Measurements from ENCODE around the gene TNK1.

Gene TNK1

GRCh38 chr17:7343250-7343649 lies 37.6 kb upstream of the TNK1 start:
- peaks cover 0 to 10% (median 8%) of the 10 kb centered on the region in 5 donors for H3K27me3 ChIP-seq (ENCODE audit: control insufficient read depth in 5 of 5, insufficient read depth in 4 of 5, low read length in 5 of 5)
- no peak overlapping the region for H3K4me3 ChIP-seq (ENCODE audit: low read depth in 1 of 5, low read length in 5 of 5)
- peak overlapping the region in 1 of 5 donors; percentile 68 for H3K9ac ChIP-seq (ENCODE audit: low read length in 5 of 5)
- H3K27ac ChIP-seq (ENCODE audit: low read depth, low read length): no peak overlapping the region
- H3K9me3 ChIP-seq (ENCODE audit: control insufficient read depth in 5 of 5, low read length in 5 of 5): no peaks in the 10 kb centered on the region
- peaks cover 0 to 4% (median 0%) of the 10 kb centered on the region in 5 donors for H3K4me1 ChIP-seq (ENCODE audit: control insufficient read depth in 5 of 5, insufficient read depth in 5 of 5, low read length in 5 of 5)
- no peaks in the 10 kb centered on the region for H3K36me3 ChIP-seq (ENCODE audit: control insufficient read depth in 5 of 5, insufficient read depth in 5 of 5, low read length in 5 of 5)

DNA sequence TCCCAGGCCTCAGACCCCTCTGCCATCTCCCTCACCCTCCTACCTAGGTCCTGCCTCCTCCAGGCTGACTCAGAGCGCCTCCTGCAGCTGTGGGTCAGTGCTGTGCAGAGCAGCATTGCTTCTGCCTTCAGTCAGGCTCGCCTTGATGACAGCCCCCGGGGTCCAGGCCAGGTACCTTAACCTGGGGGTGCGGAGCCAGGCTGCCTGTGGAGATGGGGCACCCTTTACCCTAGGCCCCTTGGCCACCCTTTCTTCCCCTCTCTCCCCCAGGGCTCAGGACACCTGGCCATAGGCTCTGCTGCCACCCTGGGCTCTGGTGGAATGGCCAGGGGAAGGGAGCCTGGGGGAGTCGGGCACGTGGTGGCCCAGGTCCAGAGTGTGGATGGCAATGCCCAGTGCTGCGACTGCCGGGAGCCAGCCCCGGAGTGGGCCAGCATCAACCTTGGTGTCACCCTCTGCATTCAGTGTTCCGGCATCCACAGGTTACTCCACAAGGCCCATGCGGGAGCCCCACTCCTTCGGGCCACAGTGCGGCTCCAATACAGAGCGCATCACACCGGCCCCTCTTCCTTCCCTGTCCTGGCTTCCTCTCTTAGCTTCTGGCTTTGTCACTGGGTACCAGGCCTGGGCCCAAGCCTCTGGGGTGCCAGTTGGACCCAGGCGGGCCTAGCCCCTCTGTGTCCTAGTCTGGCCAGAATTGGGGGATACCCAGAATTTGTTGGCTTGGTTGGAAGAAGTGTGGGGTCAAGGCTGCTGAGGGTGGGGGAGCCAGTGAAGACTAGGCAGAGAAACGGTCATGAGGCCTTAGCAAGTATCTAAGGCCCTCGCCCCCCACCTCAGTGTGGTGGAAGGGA lies 33.9 kb upstream of the TNK1 start:
- H3K9ac ChIP-seq (ENCODE audit: low read length in 5 of 5): no peak overlapping the region
- H3K4me1 ChIP-seq (ENCODE audit: control insufficient read depth in 5 of 5, insufficient read depth in 5 of 5, low read length in 5 of 5): peaks cover 4 to 32% (median 27%) of the 10 kb centered on the region in 5 donors
- H3K36me3 ChIP-seq (ENCODE audit: control insufficient read depth in 5 of 5, insufficient read depth in 5 of 5, low read length in 5 of 5): no peaks in the 10 kb centered on the region
- H3K27me3 ChIP-seq (ENCODE audit: control insufficient read depth in 5 of 5, insufficient read depth in 4 of 5, low read length in 5 of 5): peaks cover 0 to 8% (median 4%) of the 10 kb centered on the region in 5 donors
- H3K9me3 ChIP-seq (ENCODE audit: control insufficient read depth in 5 of 5, low read length in 5 of 5): no peaks in the 10 kb centered on the region
- H3K27ac ChIP-seq (ENCODE audit: low read depth, low read length): no peak overlapping the region
- H3K4me3 ChIP-seq (ENCODE audit: low read depth in 1 of 5, low read length in 5 of 5): no peak overlapping the region

- Histone ChIP-seq H3K27ac (ENCODE audit: low read depth, low read length) (no peak overlapping the region), H3K36me3 (ENCODE audit: control insufficient read depth in 5 of 5, insufficient read depth in 5 of 5, low read length in 5 of 5) (no peaks in the 10 kb centered on the region)
Measured at GRCh38 chr17:7347630-7348477, 33.0 kb upstream of the TNK1 start.

DNA sequence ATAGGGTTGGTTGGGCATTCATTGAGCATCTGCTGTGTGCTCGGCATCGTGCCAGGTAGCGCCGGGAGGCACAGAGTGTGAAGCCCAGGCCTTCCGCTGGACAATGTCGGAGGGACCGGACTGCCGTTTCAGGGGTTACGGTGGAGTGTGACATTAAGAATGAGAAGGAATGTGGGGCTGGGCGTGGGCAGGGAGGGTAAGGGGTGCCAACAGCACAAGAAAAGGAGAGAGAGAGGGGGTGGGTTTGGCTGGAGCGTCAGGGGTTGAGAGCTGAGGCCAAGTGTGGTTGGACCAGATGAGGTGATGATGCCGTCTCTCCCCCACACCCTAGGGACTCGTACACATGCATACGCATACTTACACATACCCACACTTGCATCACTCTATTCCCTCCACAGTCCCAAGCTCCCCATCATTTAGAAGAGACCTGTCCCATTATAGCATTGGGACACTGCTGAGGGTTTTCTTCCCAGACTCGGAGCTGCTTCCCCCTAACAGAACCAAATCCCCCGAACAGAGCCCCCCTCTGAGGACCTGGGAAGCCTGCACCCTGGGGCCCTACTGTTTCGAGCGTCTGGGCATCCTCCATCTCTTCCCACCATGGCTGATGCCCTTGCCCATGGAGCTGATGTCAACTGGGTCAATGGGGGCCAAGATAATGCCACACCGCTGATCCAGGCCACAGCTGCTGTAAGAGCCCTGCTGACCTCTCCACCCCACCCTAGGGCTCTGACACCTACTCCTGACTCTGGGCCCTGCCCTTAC lies 32.2 kb upstream of the TNK1 start:
- Histone ChIP-seq H3K9ac (ENCODE audit: low read length in 5 of 5) (no peak overlapping the region), H3K4me1 (ENCODE audit: control insufficient read depth in 5 of 5, insufficient read depth in 5 of 5, low read length in 5 of 5) (peaks cover 2 to 49% (median 42%) of the 10 kb centered on the region in 5 donors), H3K27me3 (ENCODE audit: control insufficient read depth in 5 of 5, insufficient read depth in 4 of 5, low read length in 5 of 5) (no peaks in the 10 kb centered on the region), H3K27ac (ENCODE audit: low read depth, low read length) (peak overlapping the region; percentile 87), H3K9me3 (ENCODE audit: control insufficient read depth in 5 of 5, low read length in 5 of 5) (no peaks in the 10 kb centered on the region), H3K36me3 (ENCODE audit: control insufficient read depth in 5 of 5, insufficient read depth in 5 of 5, low read length in 5 of 5) (no peaks in the 10 kb centered on the region), H3K4me3 (ENCODE audit: low read depth in 1 of 5, low read length in 5 of 5) (no peak overlapping the region)

More at GRCh38 chr17:7347630-7348477, 33.0 kb upstream of the TNK1 start:
- H3K9ac ChIP-seq (ENCODE audit: low read length in 5 of 5): no peak overlapping the region
- H3K9me3 ChIP-seq (ENCODE audit: control insufficient read depth in 5 of 5, low read length in 5 of 5): no peaks in the 10 kb centered on the region
- H3K4me1 ChIP-seq (ENCODE audit: control insufficient read depth in 5 of 5, insufficient read depth in 5 of 5, low read length in 5 of 5): peaks cover 4 to 41% (median 34%) of the 10 kb centered on the region in 5 donors
- peaks cover 0 to 6% (median 0%) of the 10 kb centered on the region in 5 donors for H3K27me3 ChIP-seq (ENCODE audit: control insufficient read depth in 5 of 5, insufficient read depth in 4 of 5, low read length in 5 of 5)
- H3K4me3 ChIP-seq (ENCODE audit: low read depth in 1 of 5, low read length in 5 of 5): no peak overlapping the region

GRCh38 chr17:7351665-7352502 lies 29.0 kb upstream of the TNK1 start, which contains the start of gene KCTD11:
KCTD11 (plus strand) TSS chr17:7352162.
- peaks cover 3 to 63% (median 56%) of the 10 kb centered on the region in 5 donors for H3K4me1 ChIP-seq (ENCODE audit: control insufficient read depth in 5 of 5, insufficient read depth in 5 of 5, low read length in 5 of 5)
- no peaks in the 10 kb centered on the region for H3K27me3 ChIP-seq (ENCODE audit: control insufficient read depth in 5 of 5, insufficient read depth in 4 of 5, low read length in 5 of 5)
- peak within 1 kb of the TSS; percentile 98 for H3K27ac ChIP-seq (ENCODE audit: low read depth, low read length)
- peak within 1 kb of the TSS; percentile 76 to 87 (median 79) for H3K4me3 ChIP-seq (ENCODE audit: low read depth in 1 of 5, low read length in 5 of 5)
- H3K9ac ChIP-seq (ENCODE audit: low read length in 5 of 5): peak within 1 kb of the TSS; percentile 84 to 92 (median 87)
- H3K36me3 ChIP-seq (ENCODE audit: control insufficient read depth in 5 of 5, insufficient read depth in 5 of 5, low read length in 5 of 5): no peaks in the 10 kb centered on the region
- no peaks in the 10 kb centered on the region for H3K9me3 ChIP-seq (ENCODE audit: control insufficient read depth in 5 of 5, low read length in 5 of 5)

DNA sequence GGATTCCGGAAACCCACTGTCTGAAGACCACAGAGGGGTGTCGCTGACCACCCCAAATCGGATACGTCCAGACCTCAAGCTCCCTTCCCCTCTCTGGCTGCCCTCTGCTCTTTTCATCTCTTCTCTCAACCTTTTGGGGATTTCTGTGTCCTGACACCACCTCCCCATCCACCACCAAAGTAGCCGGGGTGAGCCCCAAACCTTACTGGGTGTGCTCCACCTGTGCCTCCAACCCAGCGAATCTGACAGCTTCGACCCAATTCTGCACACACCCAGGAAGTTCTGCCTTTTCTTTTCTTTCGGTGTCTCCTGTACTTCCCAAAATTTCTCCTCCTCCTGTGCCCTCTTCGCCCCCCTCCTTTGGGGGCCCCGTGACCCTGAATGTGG lies 28.4 kb upstream of the TNK1 start:
- Histone ChIP-seq H3K4me3 (ENCODE audit: low read depth in 1 of 5, low read length in 5 of 5) (peak overlapping the region; percentile 76 to 87 (median 79)), H3K9ac (ENCODE audit: low read length in 5 of 5) (peak overlapping the region; percentile 17 to 89 (median 84)), H3K9me3 (ENCODE audit: control insufficient read depth in 5 of 5, low read length in 5 of 5) (no peaks in the 10 kb centered on the region), H3K36me3 (ENCODE audit: control insufficient read depth in 5 of 5, insufficient read depth in 5 of 5, low read length in 5 of 5) (no peaks in the 10 kb centered on the region), H3K27me3 (ENCODE audit: control insufficient read depth in 5 of 5, insufficient read depth in 4 of 5, low read length in 5 of 5) (no peaks in the 10 kb centered on the region), H3K27ac (ENCODE audit: low read depth, low read length) (peak overlapping the region; percentile 98), H3K4me1 (ENCODE audit: control insufficient read depth in 5 of 5, insufficient read depth in 5 of 5, low read length in 5 of 5) (peaks cover 3 to 63% (median 56%) of the 10 kb centered on the region in 5 donors)

DNA sequence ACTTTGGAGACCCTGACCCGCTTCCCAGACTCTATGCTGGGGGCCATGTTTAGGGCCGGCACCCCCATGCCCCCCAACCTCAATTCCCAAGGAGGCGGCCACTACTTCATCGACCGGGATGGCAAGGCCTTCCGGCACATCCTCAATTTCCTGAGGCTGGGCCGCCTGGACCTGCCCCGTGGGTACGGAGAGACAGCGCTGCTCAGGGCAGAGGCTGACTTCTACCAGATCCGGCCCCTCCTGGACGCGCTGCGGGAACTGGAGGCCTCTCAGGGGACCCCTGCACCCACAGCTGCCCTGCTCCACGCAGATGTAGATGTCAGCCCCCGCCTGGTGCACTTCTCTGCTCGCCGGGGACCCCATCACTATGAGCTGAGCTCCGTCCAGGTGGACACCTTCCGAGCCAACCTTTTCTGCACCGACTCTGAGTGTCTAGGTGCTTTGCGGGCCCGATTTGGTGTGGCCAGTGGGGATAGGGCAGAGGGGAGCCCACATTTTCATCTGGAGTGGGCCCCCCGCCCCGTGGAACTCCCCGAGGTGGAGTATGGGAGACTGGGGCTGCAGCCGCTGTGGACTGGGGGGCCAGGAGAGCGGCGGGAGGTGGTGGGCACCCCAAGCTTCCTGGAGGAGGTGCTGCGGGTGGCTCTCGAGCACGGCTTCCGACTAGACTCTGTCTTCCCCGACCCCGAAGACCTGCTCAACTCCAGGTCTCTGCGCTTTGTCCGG lies 27.8 kb upstream of the TNK1 start:
- Histone ChIP-seq H3K36me3 (ENCODE audit: control insufficient read depth in 5 of 5, insufficient read depth in 5 of 5, low read length in 5 of 5) (no peaks in the 10 kb centered on the region), H3K9me3 (ENCODE audit: control insufficient read depth in 5 of 5, low read length in 5 of 5) (no peaks in the 10 kb centered on the region), H3K4me1 (ENCODE audit: control insufficient read depth in 5 of 5, insufficient read depth in 5 of 5, low read length in 5 of 5) (peaks cover 3 to 63% (median 56%) of the 10 kb centered on the region in 5 donors), H3K27me3 (ENCODE audit: control insufficient read depth in 5 of 5, insufficient read depth in 4 of 5, low read length in 5 of 5) (no peaks in the 10 kb centered on the region), H3K27ac (ENCODE audit: low read depth, low read length) (peak overlapping the region; percentile 98), H3K9ac (ENCODE audit: low read length in 5 of 5) (peak overlapping the region in 4 of 5 donors; percentile 81 to 89 (median 86)), H3K4me3 (ENCODE audit: low read depth in 1 of 5, low read length in 5 of 5) (peak overlapping the region in 4 of 5 donors; percentile 76 to 87 (median 80))

DNA sequence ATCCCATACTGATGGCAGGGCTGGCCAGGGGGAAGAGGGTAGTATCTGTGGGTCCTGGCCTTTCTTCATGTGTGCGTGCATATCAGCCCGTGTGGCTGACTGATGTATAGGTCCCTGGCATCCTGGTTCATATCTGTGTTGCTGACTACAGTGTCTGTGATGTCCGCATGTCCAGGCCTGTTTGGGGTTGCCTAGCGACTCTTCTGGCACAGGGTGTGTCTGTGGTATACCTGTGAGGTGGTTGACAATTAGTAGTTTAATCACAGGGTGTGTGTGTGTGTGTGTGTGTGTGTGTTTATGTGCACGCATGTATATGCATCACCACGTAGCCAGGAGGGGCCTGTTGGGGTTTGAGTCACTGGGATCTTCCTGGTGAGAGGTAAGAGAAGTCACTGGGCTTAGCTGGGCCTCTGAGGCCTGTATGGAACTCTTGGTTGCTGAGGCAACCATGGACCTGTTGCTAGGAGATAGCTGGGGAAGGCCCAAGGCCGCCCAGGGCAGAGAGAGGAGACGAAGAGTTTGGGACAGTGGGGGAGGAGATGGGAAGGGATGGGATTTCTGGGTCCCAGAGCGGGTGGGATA lies 26.5 kb upstream of the TNK1 start:
- H3K4me1 ChIP-seq (ENCODE audit: control insufficient read depth in 5 of 5, insufficient read depth in 5 of 5, low read length in 5 of 5): peaks cover 3 to 55% (median 47%) of the 10 kb centered on the region in 5 donors
- H3K4me3 ChIP-seq (ENCODE audit: low read depth in 1 of 5, low read length in 5 of 5): no peak overlapping the region
- no peaks in the 10 kb centered on the region for H3K27me3 ChIP-seq (ENCODE audit: control insufficient read depth in 5 of 5, insufficient read depth in 4 of 5, low read length in 5 of 5)
- H3K36me3 ChIP-seq (ENCODE audit: control insufficient read depth in 5 of 5, insufficient read depth in 5 of 5, low read length in 5 of 5): no peaks in the 10 kb centered on the region
- no peaks in the 10 kb centered on the region for H3K9me3 ChIP-seq (ENCODE audit: control insufficient read depth in 5 of 5, low read length in 5 of 5)
- peak overlapping the region; percentile 98 for H3K27ac ChIP-seq (ENCODE audit: low read depth, low read length)
- peak overlapping the region in 1 of 5 donors; percentile 51 for H3K9ac ChIP-seq (ENCODE audit: low read length in 5 of 5)
